Keratinocyte (primary cell): ENCODE data around the gene LSM10.

Experiments
- EZH2 ChIP-seq: IDR thresholded peaks from one replicate; pipeline ENCODE4 v1.6.1; 2012; ENCODE audit warnings: inconsistent platforms, mild to moderate bottlenecking, low read length, moderate library complexity
- TF ChIP-seq, protein P1 (sequence below), 3 experiments: IDR thresholded peaks in 1 of 3; conservative IDR thresholded peaks in 1 of 3; optimal IDR thresholded peaks in 1 of 3; 2 replicates in 2 of 3; 3 replicates in 1 of 3; pipeline versions ENCODE3 to v1.5.1; 2011; ENCODE audit warnings: low read length in 3 of 3, mild to moderate bottlenecking in 3 of 3, moderate library complexity in 2 of 3, control low read depth in 1 of 3, inconsistent platforms in 1 of 3; ENCODE audit not compliant: insufficient read depth in 2 of 3; ENCODE audit errors: extremely low read depth in 1 of 3

DNA sequence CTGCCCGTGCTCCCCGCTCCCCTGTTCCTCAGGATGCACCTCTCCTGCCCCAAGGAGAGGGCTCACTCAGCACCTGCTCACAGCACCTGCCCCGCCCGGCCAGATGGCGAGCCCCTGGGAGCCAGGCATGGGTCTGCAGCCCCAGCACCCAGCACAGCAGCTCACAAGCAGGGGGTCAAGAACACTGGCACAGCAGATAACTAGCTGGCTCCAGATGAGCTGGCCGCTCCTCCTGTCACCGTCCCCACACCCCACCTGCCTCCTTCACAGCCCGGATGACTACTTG lies 53.4 kb downstream of the LSM10 start:
- TF ChIP-seq, protein P1, sequence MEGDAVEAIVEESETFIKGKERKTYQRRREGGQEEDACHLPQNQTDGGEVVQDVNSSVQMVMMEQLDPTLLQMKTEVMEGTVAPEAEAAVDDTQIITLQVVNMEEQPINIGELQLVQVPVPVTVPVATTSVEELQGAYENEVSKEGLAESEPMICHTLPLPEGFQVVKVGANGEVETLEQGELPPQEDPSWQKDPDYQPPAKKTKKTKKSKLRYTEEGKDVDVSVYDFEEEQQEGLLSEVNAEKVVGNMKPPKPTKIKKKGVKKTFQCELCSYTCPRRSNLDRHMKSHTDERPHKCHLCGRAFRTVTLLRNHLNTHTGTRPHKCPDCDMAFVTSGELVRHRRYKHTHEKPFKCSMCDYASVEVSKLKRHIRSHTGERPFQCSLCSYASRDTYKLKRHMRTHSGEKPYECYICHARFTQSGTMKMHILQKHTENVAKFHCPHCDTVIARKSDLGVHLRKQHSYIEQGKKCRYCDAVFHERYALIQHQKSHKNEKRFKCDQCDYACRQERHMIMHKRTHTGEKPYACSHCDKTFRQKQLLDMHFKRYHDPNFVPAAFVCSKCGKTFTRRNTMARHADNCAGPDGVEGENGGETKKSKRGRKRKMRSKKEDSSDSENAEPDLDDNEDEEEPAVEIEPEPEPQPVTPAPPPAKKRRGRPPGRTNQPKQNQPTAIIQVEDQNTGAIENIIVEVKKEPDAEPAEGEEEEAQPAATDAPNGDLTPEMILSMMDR (optimal IDR thresholded peaks at IDR 0.05 in 1 of 3, IDR thresholded peaks at IDR 0.05 in 1 of 3, conservative IDR thresholded peaks at IDR 0.05 in 1 of 3; ENCODE audit: extremely low read depth in 1 of 3, insufficient read depth in 2 of 3, low read length in 3 of 3) = no peak
- no peak for TF ChIP-seq EZH2
